CD4-positive, alpha-beta T cell treated with Interleukin-2 at 100 ng/mL for 4 hours (primary cell): ENCODE results near the gene HADH.
A peak's percentile ranks its signal among the peaks of the same experiment; 100 is the strongest.
"Not testable (repeated sequence)": the region's sequence is repeated elsewhere in the genome, so short reads cannot be mapped to it uniquely, and the experiment has no call there.

Experiments used
- DNase-seq: peaks from one replicate; pipeline ENCODE4 v3.0.0-alpha.2; 2020; ENCODE audit warnings: low spot score

HADH gene

GRCh38 chr4:108031427-108032083 is 41.9 kb downstream of the HADH start:
- peak; percentile 42 for DNase-seq

DNA sequence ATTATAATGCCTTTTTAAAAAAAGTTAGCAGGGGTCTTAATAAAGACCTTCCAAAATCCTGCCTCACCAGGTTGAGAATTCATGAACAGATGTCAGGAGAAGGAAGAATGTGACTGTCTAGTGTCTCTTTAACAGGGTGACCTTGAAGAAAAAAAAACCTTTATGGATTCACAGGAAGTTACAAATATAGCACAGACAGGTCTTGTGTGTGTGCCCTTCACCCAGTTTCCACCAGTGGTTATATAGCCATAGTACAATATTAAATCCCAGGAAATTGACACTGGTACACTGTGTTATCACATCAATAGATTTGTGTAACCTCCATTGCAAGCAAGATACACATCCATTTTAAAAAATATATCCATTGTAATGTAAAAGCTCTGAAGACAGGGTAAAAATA is 43.7 kb downstream of the HADH start:
- DNase-seq: no peak

- DNase-seq: no peak
Observed at GRCh38 chr4:108034565-108034964, 44.9 kb downstream of the HADH start.

DNA sequence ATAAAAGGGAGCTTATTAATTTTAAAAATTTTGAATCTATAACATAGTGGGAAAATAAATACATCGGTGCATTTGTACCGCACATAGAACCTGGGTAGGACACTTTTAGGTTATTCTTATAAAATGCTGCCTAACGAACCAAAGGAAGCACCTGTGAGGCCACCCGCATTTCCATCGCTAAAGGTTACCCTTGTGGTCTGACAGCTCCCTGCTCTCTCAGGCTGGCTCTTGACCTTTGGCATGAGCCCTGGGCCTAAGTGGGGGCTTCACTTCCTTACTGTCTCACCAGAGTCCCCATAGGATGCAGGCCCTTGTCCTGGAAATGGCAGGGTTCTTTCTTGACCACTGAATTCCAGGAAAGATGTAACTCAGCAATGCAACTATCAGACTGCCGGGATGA is 46.0 kb downstream of the HADH start:
- DNase-seq: no peak

DNA sequence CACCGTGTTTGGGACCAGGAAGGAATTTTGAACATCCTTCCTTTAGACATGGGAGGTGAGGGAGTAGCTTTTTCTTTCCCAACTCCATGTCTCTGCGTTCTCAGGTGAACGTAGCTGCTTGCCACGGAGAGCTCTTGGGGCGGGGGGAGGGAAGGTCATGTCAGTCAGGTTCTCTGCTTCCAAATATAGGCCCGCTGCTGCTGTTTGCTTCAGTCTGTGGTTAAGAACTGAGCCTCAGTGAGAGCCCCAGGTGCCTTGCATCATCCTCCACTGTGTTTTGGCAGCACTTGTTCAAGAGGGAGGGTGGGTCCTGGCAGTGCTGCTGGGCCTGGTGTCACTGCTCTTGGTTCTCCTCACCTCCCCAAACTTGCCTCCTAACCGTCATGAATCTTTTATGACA is 46.5 kb downstream of the HADH start:
- DNase-seq: peak; percentile 65

- DNase-seq: no peak
Observed at GRCh38 chr4:108037884-108038283, 48.2 kb downstream of the HADH start.

DNA sequence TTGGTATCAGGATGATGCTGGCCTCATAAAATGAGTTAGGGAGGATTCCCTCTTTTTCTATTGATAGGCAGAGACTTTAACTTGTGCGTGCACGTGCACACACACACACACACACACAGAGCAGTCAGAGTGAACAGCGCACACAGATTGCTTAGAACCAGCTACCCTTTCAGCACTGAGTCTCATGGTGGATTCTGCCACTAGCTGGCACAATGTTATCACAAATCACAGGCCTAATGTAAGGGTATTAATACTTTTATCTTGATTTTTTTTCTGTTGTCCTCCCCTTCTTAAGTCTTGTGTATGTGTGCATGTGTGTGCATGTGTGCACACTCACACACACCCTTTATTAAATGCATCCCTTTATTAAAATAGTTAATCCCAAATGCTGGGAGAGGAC is 53.2 kb downstream of the HADH start:
- no peak for DNase-seq

DNA sequence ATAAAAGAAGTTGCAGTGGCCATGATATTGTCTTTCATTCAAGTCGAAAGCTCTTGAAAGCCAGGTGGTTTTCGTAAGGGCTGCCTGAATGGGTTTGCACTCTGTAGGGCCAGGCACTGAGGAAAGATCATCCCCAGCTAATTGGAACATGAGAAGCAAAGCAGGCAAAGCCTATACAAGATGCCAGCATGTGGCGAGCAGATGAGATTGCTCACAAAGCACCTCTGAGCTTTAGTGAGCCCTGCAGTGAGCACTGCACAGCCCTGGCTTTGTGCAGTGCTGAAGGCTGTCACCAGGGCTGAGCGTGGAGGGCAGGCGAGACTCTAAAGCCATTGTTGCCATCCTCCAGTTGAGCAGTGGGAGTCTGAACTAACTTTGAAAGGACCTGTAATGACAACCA is 53.8 kb downstream of the HADH start:
- no peak for DNase-seq

- no peak for DNase-seq
Observed at GRCh38 chr4:108044951-108045686, 55.4 kb downstream of the HADH start.

DNA sequence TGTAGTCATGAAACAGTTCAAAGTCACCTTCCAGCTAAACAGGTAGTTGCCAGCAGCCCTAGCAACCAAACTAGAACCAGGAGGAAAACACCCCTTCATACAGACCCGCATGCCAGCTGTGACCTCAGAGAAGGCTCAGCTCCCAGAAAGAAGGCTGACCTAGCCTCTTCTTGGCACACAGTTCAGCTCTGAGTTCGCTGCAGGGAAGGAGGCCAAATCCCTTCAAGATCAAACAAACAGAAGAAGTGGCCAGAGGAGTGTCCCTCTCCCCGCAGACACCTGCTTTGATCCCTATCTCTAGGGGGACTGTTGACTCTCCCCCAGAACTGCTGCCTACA is 56.0 kb downstream of the HADH start:
- DNase-seq: no peak

DNA sequence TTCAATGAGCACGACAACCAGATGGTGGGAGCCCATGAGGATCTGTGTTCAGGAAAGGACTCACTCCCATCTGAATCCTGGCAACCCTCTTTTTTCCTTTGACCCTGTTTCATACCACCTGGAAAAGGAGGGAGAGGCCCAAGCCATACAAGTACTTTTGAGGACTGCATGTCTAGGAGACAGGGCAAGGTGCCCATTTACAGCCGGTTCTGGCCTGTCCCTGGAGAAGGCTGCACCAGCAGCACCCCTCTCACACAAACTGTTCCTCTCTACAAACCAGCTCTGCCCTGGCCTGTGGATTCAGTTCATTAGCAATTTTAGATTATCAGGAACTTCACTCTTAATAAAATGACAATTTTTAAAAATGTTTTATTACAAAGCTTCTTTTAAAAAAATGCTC is 57.5 kb downstream of the HADH start:
- no peak for DNase-seq

GRCh38 chr4:108048157-108048556 is 58.5 kb downstream of the HADH start:
- no peak for DNase-seq

DNA sequence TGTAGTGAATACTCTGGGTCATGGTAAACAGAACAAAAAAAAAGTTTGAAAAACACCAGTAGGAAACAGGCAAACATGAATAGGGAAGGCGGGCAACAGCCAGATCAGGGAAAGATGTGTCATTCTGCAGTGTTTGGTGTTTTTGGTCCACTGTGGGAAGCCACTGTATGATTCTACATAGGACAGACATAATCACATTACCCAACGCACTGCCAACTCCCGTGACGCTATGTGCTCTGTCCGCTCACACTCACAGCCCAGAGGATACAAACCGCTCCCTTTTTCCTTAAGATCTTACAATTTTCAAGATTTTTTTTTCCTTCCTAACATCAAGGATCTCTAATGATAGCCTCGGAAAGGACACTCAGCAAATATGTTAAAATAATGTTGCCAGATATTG is 59.3 kb downstream of the HADH start:
- DNase-seq: no peak

DNA sequence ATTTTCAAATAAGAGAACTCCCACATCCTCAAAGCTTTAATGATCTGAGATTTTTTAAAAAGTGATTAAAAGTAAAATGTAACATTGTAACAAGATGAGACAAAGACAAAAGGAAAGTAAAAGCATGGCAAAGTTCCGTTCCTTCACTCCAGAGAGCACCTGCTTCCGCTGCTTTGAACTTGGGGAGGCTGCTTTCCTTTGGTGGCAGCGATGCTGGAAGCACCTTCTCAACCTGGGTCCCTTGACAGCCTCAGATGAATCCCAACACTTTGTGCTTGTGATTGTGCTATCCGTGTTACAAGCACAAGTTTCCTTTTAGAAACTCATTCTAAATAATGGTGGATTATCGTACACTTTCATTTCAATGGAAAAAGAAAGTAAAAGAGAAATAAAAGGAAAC is 59.7 kb downstream of the HADH start:
- peak; percentile 37 for DNase-seq

DNA sequence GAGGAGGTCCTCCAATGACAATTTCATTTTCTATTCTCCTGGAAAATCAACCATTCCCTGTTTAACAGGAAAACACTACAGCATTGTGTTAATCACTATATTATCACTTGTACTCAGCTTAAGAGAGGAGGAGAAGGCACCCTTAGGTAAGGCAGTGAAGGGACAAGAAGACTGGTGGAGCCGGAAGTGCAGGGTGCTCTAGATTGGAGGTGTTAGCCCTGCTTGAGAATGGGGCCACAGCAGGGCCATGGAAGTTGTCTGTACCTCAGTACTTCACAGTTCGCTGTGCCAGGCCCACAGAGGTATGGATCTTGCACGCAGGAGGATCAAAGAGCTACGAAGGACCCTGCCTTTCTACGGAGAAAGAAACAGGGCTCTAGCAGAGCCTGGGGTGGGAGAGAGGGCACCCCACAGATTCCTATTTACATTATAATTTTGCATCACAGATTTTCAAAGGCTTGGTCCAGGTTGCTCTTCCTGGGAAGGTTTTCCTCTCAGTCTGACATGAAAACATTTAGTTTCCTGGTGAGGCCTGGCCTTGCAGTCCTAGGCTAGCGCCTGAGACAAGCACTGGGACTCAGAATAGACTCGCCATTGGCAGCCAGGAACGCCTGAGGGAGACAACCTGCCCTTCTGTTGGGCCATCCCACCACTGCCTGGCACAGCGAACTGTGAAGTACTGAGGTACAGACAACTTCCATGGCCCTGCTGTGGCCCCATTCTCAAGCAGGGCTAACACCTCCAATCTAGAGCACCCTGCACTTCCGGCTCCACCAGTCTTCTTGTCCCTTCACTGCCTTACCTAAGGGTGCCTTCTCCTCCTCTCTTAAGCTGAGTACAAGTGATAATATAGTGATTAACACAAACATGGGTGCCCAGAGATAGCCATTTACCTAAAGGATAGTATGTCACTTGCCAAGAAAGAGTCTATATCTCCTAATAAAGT is 60.8 kb downstream of the HADH start:
- not testable (repeated sequence) for DNase-seq

- no peak for DNase-seq
Observed at GRCh38 chr4:108051343-108051742, 61.7 kb downstream of the HADH start.

DNA sequence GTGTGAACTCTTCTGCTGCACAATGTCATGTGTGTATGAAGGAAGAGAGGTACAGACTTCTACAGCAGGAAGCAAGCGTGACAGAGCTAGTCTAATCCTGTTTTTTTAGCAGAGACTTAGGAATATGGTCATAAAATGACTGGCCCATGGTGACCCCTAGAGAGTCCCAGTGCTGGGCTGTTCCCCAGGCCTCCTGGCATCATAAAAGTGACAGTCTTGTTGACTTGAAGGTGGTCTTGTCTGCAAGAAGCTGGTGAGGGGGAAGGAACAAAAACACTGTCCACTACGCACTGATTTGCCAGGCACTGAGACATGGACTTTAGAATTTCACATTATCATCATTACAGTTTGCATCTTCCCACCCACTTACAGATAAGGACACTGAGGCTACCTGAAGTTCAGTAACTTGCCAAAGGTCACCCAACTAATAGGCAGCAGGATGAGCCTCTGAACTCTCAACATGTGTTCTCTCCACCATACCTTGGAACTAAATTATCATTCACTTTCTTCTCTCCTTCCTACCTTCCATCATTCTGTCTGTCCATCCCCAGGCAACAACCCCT is 63.0 kb downstream of the HADH start:
- no peak for DNase-seq

- DNase-seq: no peak
Observed at GRCh38 chr4:108053251-108053711, 63.6 kb downstream of the HADH start.

DNA sequence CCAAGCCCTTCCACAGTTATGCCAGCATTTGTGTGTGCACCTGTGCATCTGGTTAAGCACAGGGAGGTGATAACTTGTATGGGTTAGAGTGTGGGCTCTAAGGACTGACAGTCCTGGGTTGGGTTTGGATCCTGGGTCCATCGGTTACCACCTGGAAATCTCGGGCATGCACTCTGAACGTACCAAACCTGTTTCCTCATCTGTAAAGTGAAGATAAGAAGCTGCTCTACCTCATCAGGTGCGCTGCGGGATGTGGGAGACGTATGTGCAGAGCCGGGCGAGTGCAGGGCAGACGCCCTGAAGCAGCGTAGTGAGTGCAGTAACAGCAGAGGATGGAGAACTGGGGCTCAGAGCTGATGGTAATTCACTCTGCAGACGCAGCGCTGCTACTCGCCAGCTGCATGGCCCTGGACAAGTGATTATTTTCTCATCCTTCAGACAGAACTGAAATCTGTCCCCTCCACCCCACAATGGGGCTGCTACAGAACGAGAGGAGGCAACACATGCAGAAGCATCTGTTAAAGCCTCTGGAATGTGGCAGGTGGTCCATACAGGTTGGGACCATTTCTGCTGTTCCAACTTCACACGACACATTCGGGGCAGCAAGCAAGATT is 64.4 kb downstream of the HADH start:
- DNase-seq: no peak

DNA sequence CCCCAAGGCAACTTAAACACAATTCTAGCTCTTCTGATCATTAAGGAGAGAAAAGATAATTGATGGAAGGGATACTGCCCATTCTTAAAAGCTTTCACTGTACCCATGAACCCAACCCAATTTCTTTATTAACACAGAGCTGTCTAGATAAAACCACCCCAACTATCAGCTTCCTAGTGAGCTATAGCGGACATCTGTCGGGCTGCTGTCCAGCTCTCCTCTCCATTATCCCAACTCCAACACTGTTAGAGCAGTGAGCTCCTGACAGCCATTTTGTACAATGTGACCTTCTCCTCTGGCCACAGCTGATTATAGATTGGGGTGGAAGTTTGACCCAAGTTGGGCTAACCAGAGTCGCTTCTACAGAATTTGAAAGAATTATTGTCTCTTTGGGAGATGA is 66.1 kb downstream of the HADH start:
- no peak for DNase-seq

DNA sequence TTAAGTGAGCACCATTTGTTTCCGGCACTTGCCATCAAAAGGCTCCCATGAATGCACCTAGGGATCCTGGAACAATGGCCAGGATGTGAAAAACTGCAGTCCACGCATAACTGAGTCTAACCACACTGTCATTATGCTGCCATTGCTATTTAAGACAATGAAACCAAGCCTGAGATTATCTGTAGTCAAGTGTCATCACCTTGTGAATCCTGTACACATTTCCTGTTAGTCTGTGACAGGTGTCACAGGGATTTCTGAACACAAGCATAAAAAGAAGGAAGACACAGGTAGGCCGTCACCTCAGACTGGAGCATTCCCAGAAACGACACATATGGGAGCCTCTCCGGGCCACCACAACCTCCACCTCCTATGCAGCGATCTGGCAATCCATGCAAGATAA is 66.7 kb downstream of the HADH start:
- no peak for DNase-seq
